DND-41 (cell line): Measurements from ENCODE around the gene WNT3A.

Source experiments
- ATAC-seq: fragments of 200-7000 bp; cut with Tn5 transposase; 3 replicates; pipeline ENCODE4 v1.9.1; 2021; ENCODE audit warnings: low read depth; ENCODE audit not compliant: insufficient read depth
- DNase-seq: peaks from one replicate; pipeline ENCODE4 v3.0.0-alpha.2; 2020
- H2AFZ ChIP-seq: 2 replicates; pipeline ENCODE4 v1.6.0; 2012; ENCODE audit warnings: low read depth, low read length
- H3K27ac ChIP-seq: 2 replicates; pipeline ENCODE4 v1.5.1; 2012; ENCODE audit warnings: low read length, inconsistent platforms
- H3K27me3 ChIP-seq: fragments of 200-600 bp; sonication (generic); 2 replicates; pipeline ENCODE4 v1.6.0; 2012; ENCODE audit warnings: low read length, mild to moderate bottlenecking, inconsistent platforms; ENCODE audit not compliant: insufficient read depth, poor library complexity
- H3K36me3 ChIP-seq: 2 replicates; pipeline ENCODE4 v1.5.1; 2012; ENCODE audit warnings: low read length, inconsistent platforms; ENCODE audit not compliant: insufficient read depth
- H3K4me1 ChIP-seq: 2 replicates; pipeline ENCODE4 v1.5.1; 2012; ENCODE audit warnings: mild to moderate bottlenecking, low read length; ENCODE audit not compliant: insufficient read depth
- H3K4me2 ChIP-seq: 2 replicates; pipeline ENCODE4 v1.6.0; 2012; ENCODE audit warnings: mild to moderate bottlenecking, moderate library complexity, low read length, inconsistent platforms; ENCODE audit not compliant: insufficient read depth
- H3K4me3 ChIP-seq, 2 experiments: fragments of 200-600 bp in 1 of 2; shearing (Covaris generic) in 1 of 2; 2 replicates each; pipeline ENCODE4 v1.5.1; 2012 to 2016; ENCODE audit warnings: inconsistent platforms in 2 of 2, low read length in 2 of 2, mild to moderate bottlenecking in 2 of 2, low read depth in 1 of 2, moderate library complexity in 1 of 2
- H3K79me2 ChIP-seq: 2 replicates; pipeline ENCODE4 v1.6.0; 2012; ENCODE audit warnings: low read length, inconsistent platforms; ENCODE audit not compliant: insufficient read depth
- H3K9ac ChIP-seq: 2 replicates; pipeline ENCODE4 v1.6.0; 2012; ENCODE audit warnings: low read depth, mild to moderate bottlenecking, inconsistent platforms, low read length, moderate library complexity
- H3K9me3 ChIP-seq: 2 replicates; pipeline ENCODE4 v1.5.1; 2012; ENCODE audit warnings: low read length, moderate library complexity, mild to moderate bottlenecking, inconsistent platforms; ENCODE audit not compliant: insufficient read depth, severe bottlenecking
- H4K20me1 ChIP-seq: 2 replicates; pipeline ENCODE4 v1.6.0; 2012; ENCODE audit warnings: low read length; ENCODE audit not compliant: insufficient read depth
- EZH2 ChIP-seq: IDR thresholded peaks from 3 replicates; pipeline ENCODE4 v1.6.1; 2012; ENCODE audit warnings: borderline replicate concordance, low read depth, mild to moderate bottlenecking, moderate library complexity, low read length, inconsistent platforms; ENCODE audit not compliant: severe bottlenecking
- TF ChIP-seq, protein P1 (sequence below): IDR thresholded peaks from 2 replicates; pipeline ENCODE4 v1.5.1; 2012; ENCODE audit warnings: borderline replicate concordance, low read length, moderate library complexity, mild to moderate bottlenecking; ENCODE audit not compliant: poor library complexity, severe bottlenecking; ENCODE audit errors: extremely low read depth

The WNT3A gene

DNA sequence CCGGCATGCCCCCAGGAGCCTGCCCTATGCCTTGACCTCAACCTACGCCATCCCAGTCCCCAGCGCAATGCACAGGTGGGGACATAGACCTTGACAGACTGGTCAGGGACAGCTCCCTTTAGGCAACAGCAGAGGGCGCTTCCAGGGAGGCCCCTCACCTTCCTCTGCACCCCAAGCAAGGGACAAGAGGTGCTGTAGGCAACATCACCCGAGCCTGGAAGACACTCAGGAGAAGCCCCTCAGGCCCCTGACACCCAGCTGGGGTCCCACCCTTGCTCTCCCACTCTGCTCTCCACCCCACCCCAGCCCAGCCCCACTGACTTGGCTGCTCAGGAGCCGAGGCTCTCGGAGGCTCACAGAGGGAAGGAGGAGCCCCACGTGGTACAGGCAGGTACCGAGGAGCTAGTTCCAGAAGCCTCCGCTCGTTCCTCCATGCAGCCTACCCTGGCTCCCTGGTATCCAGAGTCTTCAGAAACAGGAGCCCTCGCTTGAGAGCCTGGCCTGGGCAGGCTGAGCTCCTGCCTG, 2.4 kb upstream of the WNT3A start:
- Histone ChIP-seq H3K4me1 (no peaks in the 10 kb centered on the region), H3K9ac (no peak overlapping the region), H3K4me3 (no peak overlapping the region), H3K36me3 (no peaks in the 10 kb centered on the region), H3K79me2 (no peaks in the 10 kb centered on the region), H3K9me3 (no peaks in the 10 kb centered on the region), H3K27me3 (no peaks in the 10 kb centered on the region), H2AFZ (no peak overlapping the region), H3K4me2 (no peak overlapping the region), H3K27ac (no peak overlapping the region), H4K20me1 (no peaks in the 10 kb centered on the region)
- TF ChIP-seq, protein P1, sequence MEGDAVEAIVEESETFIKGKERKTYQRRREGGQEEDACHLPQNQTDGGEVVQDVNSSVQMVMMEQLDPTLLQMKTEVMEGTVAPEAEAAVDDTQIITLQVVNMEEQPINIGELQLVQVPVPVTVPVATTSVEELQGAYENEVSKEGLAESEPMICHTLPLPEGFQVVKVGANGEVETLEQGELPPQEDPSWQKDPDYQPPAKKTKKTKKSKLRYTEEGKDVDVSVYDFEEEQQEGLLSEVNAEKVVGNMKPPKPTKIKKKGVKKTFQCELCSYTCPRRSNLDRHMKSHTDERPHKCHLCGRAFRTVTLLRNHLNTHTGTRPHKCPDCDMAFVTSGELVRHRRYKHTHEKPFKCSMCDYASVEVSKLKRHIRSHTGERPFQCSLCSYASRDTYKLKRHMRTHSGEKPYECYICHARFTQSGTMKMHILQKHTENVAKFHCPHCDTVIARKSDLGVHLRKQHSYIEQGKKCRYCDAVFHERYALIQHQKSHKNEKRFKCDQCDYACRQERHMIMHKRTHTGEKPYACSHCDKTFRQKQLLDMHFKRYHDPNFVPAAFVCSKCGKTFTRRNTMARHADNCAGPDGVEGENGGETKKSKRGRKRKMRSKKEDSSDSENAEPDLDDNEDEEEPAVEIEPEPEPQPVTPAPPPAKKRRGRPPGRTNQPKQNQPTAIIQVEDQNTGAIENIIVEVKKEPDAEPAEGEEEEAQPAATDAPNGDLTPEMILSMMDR = peak; percentile 47
- TF ChIP-seq EZH2 = no peak
- no peak for ATAC-seq
- no peak for DNase-seq

- Histone ChIP-seq H3K27ac (no peak overlapping the region), H3K4me1 (no peaks in the 10 kb centered on the region), H3K4me2 (no peak overlapping the region), H4K20me1 (no peaks in the 10 kb centered on the region), H3K36me3 (no peaks in the 10 kb centered on the region), H3K9me3 (no peaks in the 10 kb centered on the region), H3K79me2 (no peaks in the 10 kb centered on the region), H3K27me3 (no peaks in the 10 kb centered on the region), H2AFZ (no peak overlapping the region), H3K9ac (no peak overlapping the region), H3K4me3 (no peak overlapping the region)
- ATAC-seq = no peak
- no peak for TF ChIP-seq EZH2
- TF ChIP-seq, protein P1 = peak; percentile 17
- no peak for DNase-seq
Observed at GRCh38 chr1:228004856-228005462, 1.8 kb upstream of the WNT3A start.

GRCh38 chr1:228005511-228006033, 1.2 kb upstream of the WNT3A start:
- DNase-seq = no peak

More at GRCh38 chr1:228005511-228006033, 1.2 kb upstream of the WNT3A start:
- H3K4me2 ChIP-seq = no peak overlapping the region
- no peak overlapping the region for H3K4me3 ChIP-seq
- H3K79me2 ChIP-seq = no peaks in the 10 kb centered on the region
- H3K27me3 ChIP-seq = no peaks in the 10 kb centered on the region
- no peaks in the 10 kb centered on the region; the same call in 1 of the 2 replicates for H4K20me1 ChIP-seq
- no peak for TF ChIP-seq EZH2
- TF ChIP-seq, protein P1 = no peak
- no peaks in the 10 kb centered on the region for H3K36me3 ChIP-seq
- no peaks in the 10 kb centered on the region for H3K9me3 ChIP-seq
- H3K4me1 ChIP-seq = no peaks in the 10 kb centered on the region
- H2AFZ ChIP-seq = no peak overlapping the region
- no peak for ATAC-seq
- H3K27ac ChIP-seq = no peak overlapping the region
- H3K9ac ChIP-seq = no peak overlapping the region
